ENCODE data around the gene INHBE. TPM values are rescaled to one million over a fixed set of nuclear protein-coding genes. Genes with fewer than 3 reads are reported as not detected.

The INHBE gene
- total and polyA plus RNA-seq, 2 experiments from 2014 or later: 5.6 to 29.0 TPM

GRCh38 chr12:57476162-57476992 is 21.3 kb downstream of the INHBE start:
- Mint-ChIP-seq H3K27ac (no peak overlapping the region), H3K36me3 (ENCODE audit: low read depth) (peaks cover 8% of the 10 kb centered on the region; the same call in 1 of the 3 replicates), H3K4me3 (peak overlapping the region; percentile 75), H3K27me3 (ENCODE audit: insufficient read depth, low read depth, poor library complexity) (peaks cover 61% of the 10 kb centered on the region), H3K9me3 (no peaks in the 10 kb centered on the region; the same call in 2 of the 3 replicates), H3K4me1 (peaks cover 44% of the 10 kb centered on the region)
- ATAC-seq (peak; percentile 68), DNase-seq (ENCODE audit: low spot score) (peak; percentile 79)
- H3K4me2 ChIP-seq: peak overlapping the region; percentile 98
- peaks cover 57% of the 10 kb centered on the region for H3K27me3 ChIP-seq (ENCODE audit: insufficient read depth)
- H3K36me3 ChIP-seq (ENCODE audit: insufficient read depth): no peaks in the 10 kb centered on the region
- TF ChIP-seq CTCF (conservative IDR thresholded peaks at IDR 0.05; ENCODE audit: low read depth in 2 of 2): peak; percentile 81 to 89
- TF ChIP-seq ZNF114 (CRISPR knock-in tag; IDR thresholded peaks at IDR 0.05): no peak
- no peaks in the 10 kb centered on the region for H4K20me1 ChIP-seq (replicated peaks; ENCODE audit: insufficient read depth)
- H2AFZ ChIP-seq: peak overlapping the region; percentile 98
- no peaks in the 10 kb centered on the region for H3K79me2 ChIP-seq (replicated peaks; ENCODE audit: insufficient read depth)
- H3K27ac ChIP-seq (ENCODE audit: low read depth): no peak overlapping the region
- H3K4me3 ChIP-seq: peak overlapping the region; percentile 82
- H3K9me2 ChIP-seq (ENCODE audit: insufficient read depth): no peaks in the 10 kb centered on the region
- H3K4me1 ChIP-seq (ENCODE audit: insufficient read depth): peaks cover 38% of the 10 kb centered on the region
- H3F3A ChIP-seq (replicated peaks; ENCODE audit: low read depth): peaks cover 9% of the 10 kb centered on the region

GRCh38 chr12:57476993-57477709 is 22.0 kb downstream of the INHBE start:
- peaks cover 9% of the 10 kb centered on the region for H3F3A ChIP-seq (replicated peaks; ENCODE audit: low read depth)
- peak overlapping the region; percentile 75; the same call in 2 of the 3 replicates for H3K4me3 Mint-ChIP-seq

More at GRCh38 chr12:57476993-57477709, 22.0 kb downstream of the INHBE start:
- Histone ChIP-seq H3K4me2 (peak overlapping the region; percentile 98), H3K4me1 (ENCODE audit: insufficient read depth) (peaks cover 44% of the 10 kb centered on the region), H3K4me3 (peak overlapping the region; percentile 82; the same call in 1 of the 2 replicates), H2AFZ (peak overlapping the region; percentile 23; the same call in 1 of the 2 replicates), H3K36me3 (ENCODE audit: insufficient read depth) (no peaks in the 10 kb centered on the region), H3K27ac (ENCODE audit: low read depth) (no peak overlapping the region), H4K20me1 (replicated peaks; ENCODE audit: insufficient read depth) (no peaks in the 10 kb centered on the region), H3K79me2 (replicated peaks; ENCODE audit: insufficient read depth) (no peaks in the 10 kb centered on the region), H3K9me2 (ENCODE audit: insufficient read depth) (no peaks in the 10 kb centered on the region), H3K27me3 (ENCODE audit: insufficient read depth) (peaks cover 53% of the 10 kb centered on the region)
- ATAC-seq (no peak), DNase-seq (ENCODE audit: low spot score) (no peak)
- TF ChIP-seq POLR2AphosphoS5 (IDR thresholded peaks at IDR 0.05; ENCODE audit: low read depth) (no peak), STAT1 (IDR thresholded peaks at IDR 0.05; ENCODE audit: unreplicated experiment) (no peak)
- Mint-ChIP-seq H3K27me3 (ENCODE audit: insufficient read depth, low read depth, poor library complexity) (peaks cover 61% of the 10 kb centered on the region), H3K9me3 (no peaks in the 10 kb centered on the region; the same call in 2 of the 3 replicates), H3K36me3 (ENCODE audit: low read depth) (peaks cover 8% of the 10 kb centered on the region; the same call in 1 of the 3 replicates), H3K27ac (no peak overlapping the region), H3K4me1 (peaks cover 50% of the 10 kb centered on the region)
